Bronchial epithelial cell (primary cell): Measurements from ENCODE around the gene SCN2B. TPM values are rescaled to one million over a fixed set of nuclear protein-coding genes. Genes with fewer than 3 reads are reported as not detected.

Experiments
- DNase-seq: peaks from one replicate; pipeline ENCODE4 v3.0.0-alpha.2; 2010; ENCODE audit warnings: low read depth
- FAIRE-seq: peaks from 2 replicates; lab custom pipeline; 2011; peaks lifted over from hg19 to GRCh38; lab: Jason Lieb, UNC
- H3K27me3 ChIP-seq: 2 replicates; pipeline ENCODE4 v1.5.1; 2011; ENCODE audit warnings: low read length; ENCODE audit not compliant: control insufficient read depth, insufficient read depth
- H3K36me3 ChIP-seq: 2 replicates; pipeline ENCODE4 v1.5.1; 2011; ENCODE audit warnings: low read length; ENCODE audit not compliant: control insufficient read depth, insufficient read depth
- H3K4me3 ChIP-seq: 2 replicates; pipeline ENCODE4 v1.5.1; 2011; ENCODE audit warnings: mild to moderate bottlenecking, low read depth, low read length, control low read depth
- total RNA-seq: library from RNA; depleted of rRNA; stranded (reverse); fragments of >200 nt; gene quantifications from 2 replicates; pipeline ENCODE4 v1.2.1, GENCODE V29; 2014
- TF ChIP-seq, protein P1 (sequence below): IDR thresholded peaks from 2 replicates; pipeline ENCODE4 v1.5.1; 2011; ENCODE audit warnings: mild to moderate bottlenecking, moderate library complexity, low read length, control low read depth, inconsistent platforms; ENCODE audit not compliant: insufficient read depth, severe bottlenecking

Gene SCN2B
- total RNA-seq, 1 donor from 2014 or later, result under 0.01 TPM

DNA sequence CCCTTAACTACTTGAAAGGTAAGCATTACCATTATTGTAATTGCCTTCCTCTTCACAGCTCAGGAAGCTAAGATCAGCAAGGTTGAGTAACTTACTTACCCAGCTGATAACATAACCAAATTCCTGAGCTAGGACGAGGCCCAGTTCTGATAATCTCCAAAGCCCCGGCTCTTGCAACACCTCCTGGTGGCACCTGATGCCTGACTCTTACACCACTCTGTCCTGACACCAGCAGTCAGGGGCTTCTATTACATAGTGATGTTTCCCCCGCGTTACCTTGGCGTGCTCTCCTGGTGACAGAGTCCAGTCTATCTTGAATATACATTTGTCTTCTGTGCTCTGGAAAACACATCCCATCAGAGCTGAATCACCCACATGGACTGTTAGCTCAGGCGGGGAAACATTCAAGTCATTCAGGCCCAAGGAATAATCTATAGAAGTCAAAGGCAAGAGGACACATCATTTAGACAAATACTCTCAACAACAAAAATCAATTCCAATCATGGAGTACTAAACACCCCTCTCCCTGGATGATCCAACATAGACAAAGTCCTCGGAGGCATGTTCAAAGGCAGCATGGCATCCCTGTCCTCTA lies 35.8 kb upstream of the SCN2B start:
- TF ChIP-seq, protein P1, sequence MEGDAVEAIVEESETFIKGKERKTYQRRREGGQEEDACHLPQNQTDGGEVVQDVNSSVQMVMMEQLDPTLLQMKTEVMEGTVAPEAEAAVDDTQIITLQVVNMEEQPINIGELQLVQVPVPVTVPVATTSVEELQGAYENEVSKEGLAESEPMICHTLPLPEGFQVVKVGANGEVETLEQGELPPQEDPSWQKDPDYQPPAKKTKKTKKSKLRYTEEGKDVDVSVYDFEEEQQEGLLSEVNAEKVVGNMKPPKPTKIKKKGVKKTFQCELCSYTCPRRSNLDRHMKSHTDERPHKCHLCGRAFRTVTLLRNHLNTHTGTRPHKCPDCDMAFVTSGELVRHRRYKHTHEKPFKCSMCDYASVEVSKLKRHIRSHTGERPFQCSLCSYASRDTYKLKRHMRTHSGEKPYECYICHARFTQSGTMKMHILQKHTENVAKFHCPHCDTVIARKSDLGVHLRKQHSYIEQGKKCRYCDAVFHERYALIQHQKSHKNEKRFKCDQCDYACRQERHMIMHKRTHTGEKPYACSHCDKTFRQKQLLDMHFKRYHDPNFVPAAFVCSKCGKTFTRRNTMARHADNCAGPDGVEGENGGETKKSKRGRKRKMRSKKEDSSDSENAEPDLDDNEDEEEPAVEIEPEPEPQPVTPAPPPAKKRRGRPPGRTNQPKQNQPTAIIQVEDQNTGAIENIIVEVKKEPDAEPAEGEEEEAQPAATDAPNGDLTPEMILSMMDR, result no peak
- Histone ChIP-seq H3K4me3 (no peak overlapping the region), H3K36me3 (no peaks in the 10 kb centered on the region), H3K27me3 (no peaks in the 10 kb centered on the region)
- FAIRE-seq (no peak), DNase-seq (peak; percentile 32)

DNA sequence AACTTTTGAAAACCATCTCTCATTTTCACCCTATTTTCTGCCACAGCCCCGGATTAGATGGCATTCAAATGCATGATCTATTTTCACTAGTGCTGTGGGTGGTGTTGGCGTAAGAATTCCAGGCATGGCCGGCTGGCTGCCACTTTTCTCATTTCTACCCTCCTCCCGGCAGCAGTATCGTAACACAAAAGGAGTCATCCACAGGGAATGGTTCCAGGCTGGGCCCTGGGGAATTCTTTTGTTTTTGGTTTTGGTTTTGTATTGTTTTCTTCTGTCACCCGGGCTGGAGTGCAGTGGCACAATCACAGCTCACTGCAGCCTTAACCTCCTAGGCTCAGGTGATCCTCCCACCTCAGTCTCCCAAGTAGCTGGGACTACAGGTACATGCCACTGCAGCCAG lies 34.6 kb upstream of the SCN2B start:
- H3K27me3 ChIP-seq, result no peaks in the 10 kb centered on the region
- TF ChIP-seq, protein P1, result no peak
- FAIRE-seq (no peak), DNase-seq (no peak)
- no peak overlapping the region for H3K4me3 ChIP-seq
- no peaks in the 10 kb centered on the region for H3K36me3 ChIP-seq

DNA sequence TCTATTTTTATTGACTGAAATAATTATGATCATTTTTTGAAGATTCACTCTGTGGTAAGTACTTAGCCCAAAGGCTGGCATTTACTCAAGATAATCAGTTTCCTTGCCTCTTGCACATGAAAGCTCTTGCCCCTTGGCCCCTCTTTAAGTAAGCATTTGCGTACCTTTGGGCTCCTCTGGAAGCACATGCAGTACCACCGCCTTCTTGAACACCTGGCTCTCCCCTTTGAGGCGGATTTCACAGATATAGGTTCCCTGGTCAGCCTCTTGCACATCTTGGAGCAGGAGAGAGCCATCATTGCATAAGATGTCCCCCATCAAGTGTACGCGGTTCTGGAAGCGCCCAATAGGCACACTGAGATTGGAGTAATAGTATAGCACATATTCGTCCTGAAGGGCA lies 33.9 kb upstream of the SCN2B start:
- no peak for FAIRE-seq
- DNase-seq, result no peak
- H3K36me3 ChIP-seq, result no peaks in the 10 kb centered on the region
- no peak overlapping the region for H3K4me3 ChIP-seq
- TF ChIP-seq, protein P1, result no peak
- H3K27me3 ChIP-seq, result no peaks in the 10 kb centered on the region

- Histone ChIP-seq H3K27me3 (no peaks in the 10 kb centered on the region), H3K36me3 (no peaks in the 10 kb centered on the region), H3K4me3 (no peak overlapping the region)
- no peak for FAIRE-seq
- no peak for DNase-seq
- TF ChIP-seq, protein P1, result no peak
Observed at GRCh38 chr11:118209033-118209432, 32.6 kb upstream of the SCN2B start.

DNA sequence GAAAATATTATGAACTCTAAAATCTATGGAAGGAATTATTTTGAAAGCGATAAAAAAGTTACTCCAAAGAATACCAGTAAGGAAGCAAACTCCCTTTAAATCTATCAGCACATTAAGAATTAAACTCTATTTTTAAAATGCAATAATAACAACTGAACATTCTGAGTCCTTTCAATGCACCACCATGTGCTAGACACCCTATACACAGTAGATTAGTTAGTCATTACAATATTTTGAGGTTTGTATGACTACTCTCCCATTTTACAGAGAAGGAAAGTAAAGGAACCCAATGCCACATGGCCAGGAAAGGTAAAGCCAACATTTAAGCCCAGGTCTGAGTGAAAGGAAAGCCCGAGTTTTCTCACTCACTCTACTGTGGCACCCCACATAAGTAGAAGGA lies 30.6 kb upstream of the SCN2B start:
- DNase-seq (no peak), FAIRE-seq (no peak)
- TF ChIP-seq, protein P1, result no peak
- H3K4me3 ChIP-seq, result no peak overlapping the region
- no peaks in the 10 kb centered on the region for H3K27me3 ChIP-seq
- no peaks in the 10 kb centered on the region for H3K36me3 ChIP-seq
